IPS DF 19.7 (cell line): ENCODE data around the gene AHNAK2.
"Not testable (repeated sequence)": the region's sequence is repeated elsewhere in the genome, so short reads cannot be mapped to it uniquely, and the experiment has no call there.

ENCODE experiments used
- DNase-seq: peaks from one replicate; pipeline ENCODE4 v3.0.0-alpha.2; 2013; ENCODE audit warnings: low read depth, low spot score

AHNAK2 gene

DNA sequence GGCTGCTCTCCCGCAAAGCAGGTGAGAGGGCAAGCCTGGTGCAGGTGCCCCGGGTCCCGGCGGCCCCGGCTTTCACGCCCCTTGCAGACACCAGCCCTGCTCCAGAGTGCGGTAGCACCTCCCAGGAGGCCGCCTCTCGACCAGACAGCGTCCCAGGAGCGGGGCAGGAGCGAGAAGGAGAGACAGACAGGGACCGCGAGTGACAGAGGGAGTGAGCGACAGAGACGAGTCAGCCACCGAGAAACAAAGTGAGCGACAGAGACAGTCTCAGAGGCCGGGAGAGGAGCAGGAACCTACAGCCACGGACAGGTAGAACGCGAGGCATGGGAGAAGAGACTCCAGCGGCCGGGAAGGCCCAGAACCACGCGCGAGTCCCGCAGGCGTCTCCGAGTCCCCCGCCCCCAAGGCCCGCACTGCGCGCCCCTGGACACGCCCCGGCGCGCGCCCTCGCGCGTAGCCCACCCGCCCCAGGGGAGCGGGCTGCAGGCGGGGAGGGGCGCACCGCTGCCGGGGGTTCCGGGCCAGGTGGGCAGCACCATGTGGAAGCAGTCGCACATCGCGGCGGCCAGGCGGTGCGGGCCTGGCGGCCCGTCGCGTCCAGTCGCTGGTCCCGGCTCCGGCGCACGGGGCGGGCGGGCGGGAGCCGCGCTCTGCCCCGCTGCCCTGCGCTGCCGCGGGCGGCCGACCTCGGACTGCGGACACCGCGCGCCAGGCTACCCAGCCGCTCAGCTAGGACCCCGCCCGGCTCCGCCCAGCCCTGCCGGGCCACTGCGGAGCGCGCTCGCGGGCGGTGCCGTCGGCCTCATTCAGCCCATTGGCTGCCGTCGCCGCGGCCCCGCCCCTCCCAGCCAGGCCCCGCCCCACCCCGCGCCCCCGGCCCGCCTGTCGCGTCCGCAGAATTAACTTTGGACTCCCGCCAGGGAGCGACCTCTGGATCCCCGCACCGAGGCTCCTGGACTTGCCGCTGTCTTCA is at the start of gene AHNAK2:
TSS of gene AHNAK2 (minus strand) at position 694 of the 973 bp plus-strand sequence. CDS start at position 557, 137 bp downstream.
- peak; percentile 45 for DNase-seq

DNA sequence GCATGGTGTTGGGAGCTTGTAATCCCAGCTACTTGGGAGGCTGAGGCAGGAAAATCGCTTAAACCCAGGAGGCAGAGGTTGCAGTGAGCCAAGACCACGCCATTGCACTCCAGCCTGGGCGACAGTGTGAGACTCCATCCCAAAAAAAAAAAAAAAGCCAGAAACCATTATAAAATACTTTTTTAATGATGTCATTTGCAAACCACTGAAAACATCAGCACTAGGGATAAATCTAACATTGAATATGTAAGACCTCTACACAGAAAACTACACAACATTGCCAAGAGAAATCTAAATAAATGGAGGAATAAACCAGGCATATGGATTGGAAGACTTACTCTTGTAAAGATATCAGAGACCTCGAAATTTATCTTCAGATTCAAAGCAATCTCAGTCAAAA is 49.5 kb upstream of the AHNAK2 start:
- DNase-seq = not testable (repeated sequence)

DNA sequence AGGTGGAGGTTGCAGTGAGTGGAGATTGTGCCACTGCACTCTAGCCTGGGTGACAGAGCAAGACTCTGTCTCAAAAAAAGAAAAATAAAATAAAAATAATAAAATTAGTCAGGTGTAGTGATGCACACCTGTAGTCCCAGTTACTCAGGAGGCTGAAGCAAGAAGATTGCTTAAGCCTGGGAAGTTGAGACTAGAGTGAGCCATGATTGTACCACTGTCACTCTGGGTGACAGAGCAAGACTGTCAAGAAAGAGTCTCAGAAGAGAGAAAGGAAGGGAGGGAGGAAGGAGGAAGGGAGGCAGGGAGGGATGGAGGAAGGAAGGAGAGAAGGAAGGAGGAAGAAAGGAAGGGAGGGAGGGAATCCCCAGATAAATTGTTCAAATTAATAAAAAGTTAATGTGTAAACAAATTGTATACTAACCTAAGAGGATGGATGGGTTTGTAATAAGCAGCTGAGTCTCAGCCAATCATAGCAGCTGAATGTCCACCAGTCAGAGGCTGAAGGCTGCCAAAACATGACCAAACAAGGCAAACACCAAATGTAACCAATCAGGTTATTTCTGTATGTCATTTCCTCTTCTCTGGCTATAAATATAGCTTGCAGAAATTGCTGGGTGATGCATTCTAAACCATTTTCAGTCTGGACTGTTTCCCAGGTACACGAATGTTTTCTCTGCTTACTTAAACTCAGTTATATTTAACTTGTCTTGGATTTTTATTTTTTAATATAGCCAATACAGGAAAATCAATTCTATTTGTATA is 48.8 kb upstream of the AHNAK2 start:
- DNase-seq = no peak

DNA sequence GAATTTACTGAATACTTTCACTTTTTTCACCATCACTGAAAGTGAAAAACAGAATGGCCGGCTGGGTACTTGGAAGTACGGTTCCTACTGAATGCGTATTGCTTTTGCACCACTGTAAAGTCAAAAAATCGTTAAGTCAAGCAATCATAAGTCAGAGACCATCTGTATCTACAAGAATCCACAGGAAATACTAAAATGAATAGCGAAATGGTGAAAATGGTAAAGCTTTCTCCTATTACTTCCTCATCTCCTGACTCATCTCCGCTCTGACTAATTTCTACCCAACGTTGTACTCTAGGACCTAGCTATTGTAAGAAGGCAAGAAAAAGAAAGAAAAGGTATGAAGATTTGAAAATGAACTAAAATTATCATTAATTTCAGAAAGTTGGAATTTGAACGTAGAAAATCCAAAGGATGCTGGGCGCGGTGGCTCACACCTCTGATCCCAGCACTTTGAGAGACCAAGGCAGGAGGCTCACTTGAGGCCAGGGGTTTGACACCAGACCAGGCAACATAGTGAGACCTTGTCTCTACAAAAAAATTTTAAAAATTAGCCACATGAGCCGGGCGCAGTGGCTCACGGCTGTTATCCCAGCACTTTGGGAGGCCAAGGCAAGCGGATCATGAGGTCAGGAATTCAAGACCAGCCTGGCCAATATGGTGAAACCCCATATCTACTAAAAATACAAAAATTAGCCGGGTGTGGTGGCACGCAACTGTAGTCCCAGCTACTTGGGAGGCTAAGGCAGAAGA is 48.0 kb upstream of the AHNAK2 start:
- DNase-seq = no peak

DNA sequence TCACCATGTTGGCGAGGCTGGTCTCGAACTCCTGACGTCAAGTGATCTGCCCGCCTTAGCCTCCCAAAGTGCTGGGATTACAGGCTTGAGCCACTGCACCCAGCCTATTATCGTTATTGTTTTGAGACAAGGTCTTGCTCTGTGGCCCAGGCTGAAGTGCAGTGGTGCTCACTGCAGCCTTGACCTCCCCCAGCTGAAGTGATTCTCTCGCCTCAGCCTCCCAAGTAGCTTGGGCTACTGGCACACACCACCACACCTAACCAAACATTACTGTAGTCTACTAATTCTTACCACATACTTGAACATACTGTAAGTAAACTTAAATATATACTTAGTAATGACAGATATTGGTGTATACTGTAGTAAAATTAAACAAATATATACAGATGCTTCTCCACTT is 47.3 kb upstream of the AHNAK2 start:
- no peak for DNase-seq

DNA sequence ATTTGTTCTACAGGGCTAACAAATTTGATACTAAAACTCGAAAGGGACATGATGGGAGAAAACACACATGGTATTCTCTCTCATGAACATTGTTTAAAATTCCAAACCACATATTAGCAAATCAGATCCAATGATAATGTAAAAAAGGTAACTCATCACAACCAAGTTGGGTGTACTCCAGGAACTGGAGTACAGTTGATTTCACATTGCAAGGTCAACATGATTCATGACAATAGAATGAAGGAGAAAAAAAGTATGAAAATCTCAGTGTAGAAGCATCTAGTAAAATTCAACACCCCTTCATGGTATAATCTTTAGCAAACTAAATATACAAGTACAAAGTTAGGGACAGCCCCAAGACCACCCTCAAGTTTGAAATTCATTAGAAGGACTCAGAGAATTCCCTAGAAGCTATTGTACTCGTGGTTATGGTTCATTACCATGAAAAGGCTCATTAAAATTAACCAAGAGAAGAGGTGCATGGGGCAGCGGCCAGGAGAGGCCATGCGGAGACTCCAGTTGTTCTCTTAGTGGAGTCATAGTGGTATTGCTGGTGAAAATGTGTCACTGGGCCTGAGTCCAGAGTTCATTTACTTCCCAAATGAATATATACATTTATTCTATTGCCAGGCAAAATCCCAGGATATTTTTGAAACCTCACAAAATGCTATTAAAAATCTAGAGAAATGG is 45.8 kb upstream of the AHNAK2 start:
- no peak for DNase-seq

DNA sequence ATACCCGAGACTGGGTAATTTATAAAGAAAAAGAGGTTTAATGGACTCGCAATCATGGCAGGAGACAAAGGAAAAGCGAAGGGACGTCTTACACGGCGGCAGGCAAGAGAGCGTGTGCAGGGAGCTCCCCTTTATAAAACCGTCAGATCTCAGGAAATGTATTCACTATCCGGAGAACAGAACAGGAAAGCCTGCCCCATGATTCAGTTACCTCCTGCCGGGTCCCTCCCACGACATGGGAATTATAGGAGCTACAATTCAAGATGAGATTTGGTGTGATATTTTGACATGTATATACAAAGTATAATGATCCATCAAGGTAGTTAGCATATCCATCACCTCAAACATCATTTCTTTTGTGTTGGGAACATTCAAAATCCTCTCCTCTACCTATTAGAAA is 45.0 kb upstream of the AHNAK2 start:
- DNase-seq = no peak

DNA sequence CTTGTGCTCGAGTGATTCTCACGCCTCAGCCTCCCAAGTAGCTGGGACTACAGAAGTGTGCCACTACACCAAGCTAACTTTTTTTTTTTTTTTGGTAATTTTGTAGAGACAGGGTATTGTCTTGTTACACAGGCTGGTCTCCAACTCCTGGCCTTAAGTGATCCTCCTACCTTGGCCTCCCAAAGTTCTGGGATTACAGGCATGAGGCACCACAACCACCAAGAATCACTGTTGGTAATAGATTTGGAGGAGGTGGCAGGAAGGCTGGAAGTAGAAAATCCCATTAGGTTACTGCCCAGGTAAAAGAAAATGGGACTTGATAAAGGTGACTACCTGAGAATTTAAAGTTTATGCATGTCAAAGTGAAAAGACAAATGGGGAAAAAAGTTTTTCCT is 44.1 kb upstream of the AHNAK2 start:
- no peak for DNase-seq

DNA sequence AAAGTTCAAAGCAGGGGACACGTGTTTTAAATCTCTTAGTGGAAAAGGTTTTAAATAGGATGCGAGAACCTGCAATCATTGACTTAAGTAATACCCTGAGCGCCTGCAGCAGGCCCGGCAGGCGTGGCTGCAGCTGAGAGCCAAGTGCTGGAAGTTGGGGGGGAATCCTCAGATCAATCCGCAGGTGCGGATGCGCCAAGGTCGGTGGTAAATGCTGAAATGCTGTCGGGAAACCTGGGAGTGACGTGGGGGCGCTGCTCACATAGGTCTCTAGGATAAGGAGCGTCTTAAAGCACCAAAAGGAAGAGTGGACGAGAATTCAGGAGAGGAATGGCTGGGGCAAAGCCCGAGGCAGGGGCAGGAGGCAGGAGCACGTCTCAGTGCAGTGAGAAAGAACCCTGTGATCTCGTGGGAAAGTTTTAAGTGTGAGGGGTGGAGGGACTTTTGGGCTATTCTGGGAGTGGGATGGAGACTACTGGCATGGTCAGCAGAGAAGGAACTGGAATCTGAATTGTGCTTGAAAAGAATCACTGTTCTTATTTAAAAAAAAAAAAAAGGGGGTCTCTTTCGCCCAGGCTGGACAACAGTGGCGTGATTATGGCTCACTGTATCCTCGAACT is 43.6 kb upstream of the AHNAK2 start:
- DNase-seq = no peak

DNA sequence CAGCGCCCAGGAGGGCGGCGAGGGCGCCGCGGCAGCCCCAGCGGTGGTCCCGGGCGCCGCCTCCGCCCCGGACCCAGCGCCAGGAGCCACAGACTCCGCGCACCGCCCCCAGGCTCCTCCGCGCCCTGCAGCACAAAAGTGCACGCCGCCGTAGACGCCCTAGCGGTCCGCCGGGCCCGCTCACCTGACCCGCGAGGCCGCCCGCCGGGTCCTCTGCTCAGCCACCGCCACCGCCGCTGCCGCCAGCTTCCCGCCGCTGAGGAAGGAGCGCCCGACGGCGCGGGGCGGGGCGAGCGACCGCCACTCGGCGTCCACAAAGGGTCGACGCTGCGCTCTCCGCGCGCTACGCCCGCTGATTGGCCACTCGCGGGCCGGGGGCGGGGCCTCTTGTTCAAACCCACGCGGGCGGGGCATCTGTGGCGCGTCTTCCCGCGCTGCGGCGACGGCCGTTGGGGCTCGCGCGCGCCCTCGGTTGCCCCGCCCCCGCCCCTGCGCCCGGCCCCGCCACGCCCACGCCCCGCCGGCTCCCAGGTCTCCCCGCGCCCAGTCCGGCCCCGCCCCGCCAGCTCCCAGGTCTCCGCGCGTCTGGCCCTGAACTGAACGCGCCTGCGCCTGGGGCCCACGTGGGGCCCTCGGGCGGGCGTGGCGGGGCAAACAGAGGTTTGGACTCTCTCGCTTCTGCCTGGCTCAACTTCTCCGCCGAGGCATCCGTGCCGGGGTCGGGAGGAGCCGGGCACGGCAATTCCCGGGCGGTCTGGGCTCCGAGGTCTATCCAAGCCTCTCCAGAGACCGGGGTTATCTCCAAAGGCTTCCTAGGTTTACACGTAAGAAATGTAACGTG is 42.9 kb upstream of the AHNAK2 start, which contains the start of gene CDCA4:
TSS of gene CDCA4 (minus strand) at position 269 of the 841 bp plus-strand sequence. CDS start 9,154 bp downstream, outside the sequence.
- DNase-seq = no peak

DNA sequence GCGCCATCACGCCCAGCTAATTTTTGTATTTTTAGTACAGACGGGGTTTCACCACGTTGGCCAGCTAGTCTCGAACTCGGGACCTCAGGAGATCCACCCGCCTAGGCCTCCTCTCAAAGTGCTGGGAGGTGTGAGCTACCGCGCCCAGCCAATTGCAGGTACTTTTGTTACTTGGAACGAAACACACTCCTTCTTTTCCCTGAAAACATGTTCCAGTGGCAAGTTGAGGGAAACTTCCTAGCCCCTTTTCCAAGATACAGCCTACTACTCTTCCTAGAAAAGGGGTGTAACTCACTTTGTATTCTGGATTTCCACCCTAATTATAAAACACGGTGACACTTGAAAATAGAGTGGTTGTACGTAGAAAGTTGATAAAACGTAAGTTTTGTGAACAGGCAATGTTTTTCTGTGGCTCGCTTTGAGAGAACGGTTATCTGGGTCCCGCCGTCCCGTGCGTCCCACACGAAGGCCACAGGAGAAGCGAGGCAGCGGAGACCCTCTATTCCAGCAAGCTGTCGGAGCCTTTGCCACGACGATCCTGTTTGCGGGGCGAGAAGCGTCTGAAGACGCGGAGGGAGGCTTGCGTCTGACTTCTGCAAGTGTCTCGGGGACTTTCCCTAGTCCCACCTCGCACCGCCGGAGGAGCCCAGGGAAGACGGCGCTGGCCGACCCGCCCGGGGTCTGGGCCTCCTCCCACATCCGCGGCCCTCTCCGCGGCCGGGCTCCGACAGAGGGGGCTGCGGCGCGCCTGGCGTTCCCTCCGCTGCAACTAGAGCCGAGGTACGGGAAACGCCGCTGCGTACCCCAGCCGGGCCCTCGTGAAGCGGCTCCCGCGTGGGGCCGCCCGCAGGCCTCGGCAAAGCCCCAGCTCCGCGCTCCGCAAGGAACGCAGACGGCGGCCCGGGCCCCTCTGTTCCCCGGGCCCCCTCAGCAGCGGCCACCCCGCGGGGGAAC is 42.0 kb upstream of the AHNAK2 start:
- DNase-seq = no peak

DNA sequence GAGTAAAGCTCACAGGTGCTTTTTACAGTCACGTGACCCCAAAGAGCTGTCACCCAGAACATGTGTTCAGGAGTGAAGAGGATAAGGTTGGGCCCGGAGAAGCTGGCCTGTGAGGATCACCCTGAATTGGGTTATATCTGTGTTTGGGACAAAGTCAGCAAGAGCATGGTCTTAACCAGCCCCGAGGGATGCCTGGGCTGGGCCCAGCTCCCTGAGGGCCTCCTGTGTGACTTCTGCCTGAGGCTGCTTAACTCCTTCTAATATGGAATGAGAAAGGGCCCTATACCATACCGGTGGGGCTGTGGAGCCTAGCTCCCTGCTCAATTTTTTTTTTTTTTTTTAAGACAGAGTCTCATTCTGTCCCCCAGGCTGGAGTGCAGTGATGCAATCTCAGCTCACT is 40.2 kb upstream of the AHNAK2 start:
- DNase-seq = no peak

DNA sequence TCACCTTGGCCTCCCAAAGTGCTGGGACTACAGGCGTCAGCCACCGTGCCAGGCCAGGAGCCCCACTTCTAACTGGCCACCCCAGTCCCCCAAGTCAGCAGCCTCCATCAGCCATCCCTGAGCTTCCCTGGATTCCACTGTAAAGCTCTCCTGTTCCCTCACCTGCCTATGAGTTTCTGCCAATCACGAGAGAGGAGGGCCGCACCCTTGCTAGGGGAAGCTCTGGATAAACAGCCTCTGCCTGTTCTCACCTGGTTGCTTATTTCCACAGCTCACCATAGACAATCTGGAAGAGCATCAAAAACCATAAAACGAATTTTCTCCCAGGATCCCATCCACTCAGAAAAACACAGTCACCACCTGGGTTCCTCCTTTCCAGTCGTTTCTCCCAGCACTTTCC is 37.7 kb upstream of the AHNAK2 start:
- DNase-seq = no peak

DNA sequence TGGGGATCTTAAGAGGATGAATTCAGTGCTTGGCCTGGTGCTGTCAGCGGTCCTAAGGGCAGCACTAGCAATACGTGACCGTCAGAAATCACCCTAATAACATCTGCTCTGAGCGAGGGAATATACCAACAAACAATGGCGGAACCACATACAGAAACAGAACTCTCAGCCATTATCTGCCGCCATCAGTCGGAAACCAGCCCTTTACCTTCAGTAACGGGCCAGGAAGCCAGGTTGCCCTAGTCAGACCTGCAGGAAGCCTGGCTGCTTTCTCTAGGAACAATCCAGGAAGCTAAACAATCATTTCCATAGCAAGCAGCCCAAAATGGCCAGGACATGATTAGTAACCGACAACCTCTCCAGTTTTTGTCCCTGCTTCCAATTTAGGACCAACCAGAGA is 37.1 kb upstream of the AHNAK2 start:
- DNase-seq = no peak

DNA sequence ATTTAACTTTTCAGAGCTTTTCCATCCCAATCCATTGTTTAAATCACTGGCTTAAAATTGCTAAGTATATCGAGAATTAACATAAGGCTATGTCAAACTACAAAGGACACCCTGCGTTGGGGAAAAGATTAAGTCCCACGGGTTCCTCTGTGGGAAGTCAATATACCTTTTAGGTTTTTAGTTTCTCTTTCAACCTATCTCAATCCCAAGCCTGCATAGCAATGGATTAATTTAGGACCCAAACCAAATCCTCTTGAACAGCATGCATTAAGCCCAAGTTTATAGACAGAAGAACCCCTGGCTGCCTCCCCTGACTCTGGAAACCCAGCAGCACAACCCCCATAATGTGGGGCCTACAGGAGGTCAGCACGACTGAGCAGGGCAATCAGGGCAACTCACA is 36.5 kb upstream of the AHNAK2 start:
- DNase-seq = no peak

DNA sequence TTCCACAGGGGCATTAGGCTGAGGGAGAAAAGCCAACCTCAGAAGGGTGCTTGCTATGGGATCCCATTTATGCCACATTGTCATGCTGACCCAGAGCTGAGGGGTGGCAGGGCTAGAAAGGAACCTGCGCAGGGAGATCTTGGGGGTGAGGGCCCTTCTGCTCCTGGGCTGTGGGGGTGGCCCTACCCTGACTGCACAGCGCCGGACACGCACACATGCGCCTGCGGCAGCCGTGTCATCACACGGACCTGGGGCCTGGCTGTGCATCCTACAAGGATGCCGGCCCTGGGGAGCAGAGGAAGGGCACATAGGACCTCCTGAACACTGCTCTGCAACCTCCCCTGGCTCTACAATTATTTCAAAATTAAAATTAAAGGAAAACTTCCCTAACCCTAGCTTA is 35.9 kb upstream of the AHNAK2 start:
- no peak for DNase-seq

DNA sequence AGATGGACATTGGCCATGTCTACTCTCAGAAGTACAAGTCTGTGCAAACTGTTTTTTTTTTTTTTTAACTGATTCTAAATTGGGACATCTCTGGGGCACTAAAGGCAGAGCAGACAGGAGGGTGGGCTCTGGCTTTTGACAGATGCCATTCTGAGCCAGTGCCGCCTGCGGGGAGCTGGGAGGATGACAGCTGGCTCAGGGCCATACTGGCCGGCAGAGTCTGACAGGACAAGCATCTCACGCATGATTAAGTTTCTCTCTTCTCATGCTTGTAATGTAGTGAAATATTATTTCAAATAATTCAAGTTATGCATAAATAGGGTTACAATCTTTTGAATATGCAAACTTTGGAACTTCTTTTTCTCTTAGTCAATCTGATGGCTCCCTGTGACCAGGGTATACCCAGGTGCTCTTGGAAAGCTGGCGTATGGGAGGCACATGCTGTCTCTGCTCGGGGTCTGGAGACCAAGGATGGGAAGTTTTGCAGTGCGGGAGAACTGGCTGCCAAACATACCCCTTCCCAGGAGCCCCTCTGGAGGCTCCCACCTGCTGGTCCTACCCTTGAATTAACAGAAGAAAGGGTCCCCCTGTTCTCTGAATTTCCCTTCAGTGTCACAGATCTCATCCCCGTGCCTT is 35.1 kb upstream of the AHNAK2 start:
- DNase-seq = no peak
